GM18526 (cell line): ENCODE results near the gene SCO1.

Experiments used
- POLR2A ChIP-seq: IDR thresholded peaks from 3 replicates; pipeline ENCODE4 v1.6.1; 2011; ENCODE audit not compliant: insufficient read length; ENCODE audit errors: extremely low read depth

Gene SCO1

GRCh38 chr17:10697092-10698081, at the start of gene SCO1, which contains the start of gene ADPRM:
TSS of gene SCO1 (minus strand) at chr17:10697533. CDS start at chr17:10697507, 26 bp downstream.
TSS of gene ADPRM (plus strand) at chr17:10697594. CDS start at chr17:10704927, 7,333 bp downstream.
- TF ChIP-seq POLR2A, result peak; percentile 90

- no peak for TF ChIP-seq POLR2A
Measured at GRCh38 chr17:10745231-10745630, 47.9 kb upstream of the SCO1 start.

GRCh38 chr17:10744501-10745000, 47.2 kb upstream of the SCO1 start:
- TF ChIP-seq POLR2A, result no peak

GRCh38 chr17:10743316-10744009, 46.1 kb upstream of the SCO1 start:
- no peak for TF ChIP-seq POLR2A

GRCh38 chr17:10742431-10742830, 45.1 kb upstream of the SCO1 start:
- no peak for TF ChIP-seq POLR2A

DNA sequence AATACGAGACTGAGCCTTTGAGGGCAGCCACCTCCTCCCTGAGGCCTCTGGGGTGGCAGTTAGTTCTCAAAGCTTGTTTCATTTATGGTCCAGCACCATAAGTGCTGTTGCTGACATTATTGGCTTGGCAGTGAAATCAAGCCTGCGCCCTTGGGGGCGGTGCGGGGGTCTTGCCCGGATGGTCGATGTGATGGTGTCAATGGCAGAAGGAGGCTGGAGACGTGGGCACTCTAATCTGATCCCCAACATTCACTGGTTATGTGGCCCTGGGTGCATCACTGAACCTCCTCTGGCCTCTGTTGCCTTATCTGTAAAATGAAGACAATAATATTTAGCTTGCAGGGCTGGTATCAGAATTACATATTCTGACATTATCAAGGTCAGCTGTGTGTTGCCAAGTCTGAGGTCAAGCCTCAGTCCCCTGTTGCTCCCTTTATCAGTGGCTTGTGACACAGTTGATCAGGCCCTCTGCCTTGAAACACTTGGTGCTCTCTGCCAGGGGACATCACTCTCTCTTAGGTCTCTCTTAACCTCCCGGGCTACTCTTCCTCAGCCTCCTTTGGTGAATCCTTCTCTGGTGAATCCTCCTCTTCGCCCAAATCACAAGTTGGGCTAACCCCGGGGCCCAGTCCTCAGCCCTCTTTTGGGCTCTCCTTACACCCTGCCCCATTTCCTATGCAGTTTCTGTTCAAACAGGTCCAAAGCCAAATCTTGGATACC, 44.2 kb upstream of the SCO1 start:
- TF ChIP-seq POLR2A, result no peak

- no peak for TF ChIP-seq POLR2A
Measured at GRCh38 chr17:10739386-10739785, 42.1 kb upstream of the SCO1 start.

GRCh38 chr17:10738521-10739258, 41.4 kb upstream of the SCO1 start:
- no peak for TF ChIP-seq POLR2A

GRCh38 chr17:10737736-10738135, 40.4 kb upstream of the SCO1 start:
- no peak for TF ChIP-seq POLR2A

DNA sequence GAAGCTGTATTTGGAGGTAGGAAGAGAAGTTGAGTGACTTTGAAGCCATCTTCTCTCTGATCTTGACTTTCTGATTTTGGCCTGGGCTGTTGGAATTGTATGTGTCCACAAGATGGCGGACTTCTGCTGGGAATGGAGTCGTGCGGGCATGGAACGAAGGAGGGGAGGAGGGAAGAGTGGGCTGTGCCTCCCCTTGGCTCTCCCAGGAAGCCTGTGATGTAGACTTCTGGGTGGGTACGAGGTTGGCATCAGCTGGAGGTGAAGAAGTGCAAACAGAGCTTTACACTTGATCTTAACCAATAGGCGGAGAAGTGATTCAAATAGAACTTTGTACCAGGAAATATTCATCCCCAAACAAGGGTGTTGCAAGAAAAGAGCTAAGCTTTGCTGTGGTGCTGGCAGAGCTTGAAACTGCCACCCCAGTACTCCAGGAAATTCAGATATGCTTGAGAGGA, 39.9 kb upstream of the SCO1 start:
- no peak for TF ChIP-seq POLR2A

- no peak for TF ChIP-seq POLR2A
Measured at GRCh38 chr17:10735821-10736220, 38.5 kb upstream of the SCO1 start.

DNA sequence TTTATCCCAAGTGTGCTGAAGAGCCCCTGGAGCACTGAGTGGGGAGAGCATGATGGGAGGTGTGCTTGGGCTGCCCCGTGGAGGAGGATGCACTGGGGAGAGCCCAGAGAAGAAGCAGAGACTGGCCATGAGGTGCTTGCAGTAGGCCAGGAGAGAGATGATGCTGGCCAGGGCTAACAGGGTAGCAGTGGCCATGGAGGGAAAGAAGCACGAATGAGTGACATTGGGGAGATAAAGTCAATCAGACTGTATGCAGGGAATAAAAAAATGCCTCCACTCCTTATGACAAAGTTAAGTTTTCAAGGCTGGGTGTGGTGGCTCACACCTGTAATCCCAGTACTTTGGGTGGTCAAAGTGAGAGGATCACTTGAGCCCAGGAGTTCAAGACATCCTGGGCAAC, 37.9 kb upstream of the SCO1 start:
- TF ChIP-seq POLR2A, result no peak

- TF ChIP-seq POLR2A, result no peak
Measured at GRCh38 chr17:10733666-10734065, 36.3 kb upstream of the SCO1 start.

GRCh38 chr17:10731408-10731879, 34.1 kb upstream of the SCO1 start:
- TF ChIP-seq POLR2A, result no peak

GRCh38 chr17:10729334-10730193, 32.2 kb upstream of the SCO1 start, which contains the start of gene TMEM220:
TSS of gene TMEM220 (minus strand) at chr17:10730023. CDS start at chr17:10729851, 172 bp downstream.
- TF ChIP-seq POLR2A, result peak; percentile 14
